ENCODE measurements around the gene TDRD7.
"Not testable (repeated sequence)": the region's sequence is repeated elsewhere in the genome, so short reads cannot be mapped to it uniquely, and the experiment has no call there.

TDRD7 gene

DNA sequence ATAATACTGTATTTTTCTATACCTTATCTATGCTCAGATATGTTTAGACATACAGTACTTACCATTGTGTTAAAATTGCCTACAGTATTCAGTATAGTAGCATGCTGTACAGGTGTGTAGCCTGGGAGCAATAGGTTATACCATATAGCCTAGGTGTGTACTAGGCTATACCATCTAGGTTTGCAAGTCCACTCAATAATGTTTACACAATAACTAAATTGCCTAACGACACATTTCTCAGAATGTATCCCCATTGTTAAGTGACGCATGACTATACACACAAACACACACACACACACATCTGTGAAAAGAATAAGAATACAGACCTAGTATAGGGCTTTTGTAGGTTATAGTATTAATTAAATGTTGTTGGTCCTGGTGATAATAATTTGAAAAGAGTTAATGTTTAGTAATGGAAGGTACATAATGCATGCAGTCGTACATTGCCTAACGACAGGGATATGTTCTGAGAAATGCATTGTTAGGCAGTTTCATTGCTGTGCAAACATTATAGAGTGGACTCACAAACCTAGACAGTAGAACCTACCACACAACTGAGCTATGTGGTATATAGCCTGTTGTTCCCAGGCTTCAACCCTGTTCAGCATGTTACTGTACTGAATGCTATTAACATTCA lies 13.6 kb downstream of the TDRD7 start:
- no peak for DNase-seq (ENCODE audit: low read depth)

DNA sequence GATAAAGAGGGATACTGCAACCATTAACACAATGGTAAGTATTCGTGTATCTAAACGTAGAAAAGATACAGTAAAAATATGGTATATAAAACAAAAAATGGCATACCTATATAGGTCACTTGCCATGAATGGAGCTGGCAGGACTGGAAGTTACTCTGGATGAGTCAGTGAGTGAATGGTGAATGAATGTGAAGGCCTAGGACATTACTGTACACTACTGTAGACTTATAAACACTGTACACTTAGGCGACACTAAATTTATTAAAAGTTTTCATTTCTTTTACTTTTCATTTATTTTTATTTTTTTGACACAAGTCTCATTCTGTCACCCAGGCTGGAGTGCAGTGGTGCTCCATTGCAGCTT lies 14.1 kb downstream of the TDRD7 start:
- no peak for DNase-seq (ENCODE audit: low read depth)

DNA sequence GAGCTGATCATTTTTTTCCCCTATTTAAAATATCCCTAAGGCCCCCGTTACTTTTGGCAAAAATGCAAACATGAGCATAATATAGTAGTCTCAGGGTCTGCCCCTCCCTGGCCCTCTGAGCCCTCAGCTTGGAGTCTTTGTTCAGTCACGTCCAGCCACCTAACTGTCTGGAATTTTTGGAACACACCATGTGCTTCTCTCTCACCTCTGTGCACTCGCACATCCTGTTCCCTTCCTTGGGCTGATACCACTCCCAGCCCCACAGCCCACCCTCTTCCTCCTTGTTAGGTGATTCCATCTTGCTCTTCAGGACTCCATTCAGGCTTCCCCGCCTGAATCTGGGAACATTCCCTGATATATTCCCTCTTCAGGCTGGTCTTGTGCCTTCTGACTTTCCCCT lies 16.0 kb downstream of the TDRD7 start:
- DNase-seq (ENCODE audit: low read depth), result no peak

DNA sequence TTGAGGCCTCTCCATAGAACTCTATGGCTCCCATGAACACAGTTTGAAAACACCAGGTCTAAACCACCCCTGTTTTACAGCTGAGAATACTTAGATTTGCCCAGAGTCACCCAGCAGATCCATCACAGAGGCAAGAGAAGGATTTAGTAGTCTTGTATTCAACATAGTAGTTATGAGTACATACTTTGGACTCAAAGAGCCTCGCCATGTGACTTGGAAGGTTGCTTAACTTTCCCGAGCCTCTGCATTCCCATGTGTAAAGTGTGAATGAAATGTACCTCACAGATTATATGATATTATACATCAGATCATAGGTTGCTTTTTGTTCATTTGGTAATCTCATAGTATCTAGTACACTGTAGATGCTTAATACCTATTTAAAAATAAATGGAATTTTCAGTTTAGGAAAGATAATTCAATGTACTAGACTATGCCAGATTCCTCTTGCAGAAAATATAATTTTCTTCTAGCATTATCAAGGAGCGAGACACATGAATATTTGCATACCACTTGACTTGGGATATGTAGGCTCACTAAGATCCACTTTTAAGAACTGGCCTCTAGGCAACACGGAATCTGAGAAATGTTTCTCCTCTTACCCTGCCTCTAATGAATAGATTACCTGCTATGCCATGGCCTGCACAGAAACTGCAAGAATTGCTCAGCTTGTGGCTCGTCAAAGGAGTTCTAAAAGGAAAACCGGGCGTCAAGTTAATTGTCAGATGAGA lies 18.6 kb downstream of the TDRD7 start:
- DNase-seq (ENCODE audit: low read depth), result no peak

DNA sequence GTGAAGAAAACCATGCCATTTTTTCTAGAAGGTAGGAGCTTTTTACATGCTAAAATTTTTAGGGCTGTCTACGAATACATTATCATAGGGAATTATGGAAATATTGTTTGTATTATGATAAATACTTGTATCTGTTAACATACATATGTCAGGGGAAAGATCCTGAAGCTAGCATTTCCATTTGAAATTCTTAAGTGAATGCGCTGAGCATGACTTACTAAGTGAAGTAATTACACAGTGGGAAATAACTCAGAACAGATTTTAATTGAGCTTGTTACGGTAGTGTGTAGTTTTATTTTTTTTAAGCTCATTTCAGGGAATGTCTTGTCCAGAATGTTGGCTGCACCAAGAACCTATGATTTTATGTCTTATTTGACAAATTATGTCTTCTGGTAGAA lies 19.1 kb downstream of the TDRD7 start:
- DNase-seq (ENCODE audit: low read depth), result no peak

DNA sequence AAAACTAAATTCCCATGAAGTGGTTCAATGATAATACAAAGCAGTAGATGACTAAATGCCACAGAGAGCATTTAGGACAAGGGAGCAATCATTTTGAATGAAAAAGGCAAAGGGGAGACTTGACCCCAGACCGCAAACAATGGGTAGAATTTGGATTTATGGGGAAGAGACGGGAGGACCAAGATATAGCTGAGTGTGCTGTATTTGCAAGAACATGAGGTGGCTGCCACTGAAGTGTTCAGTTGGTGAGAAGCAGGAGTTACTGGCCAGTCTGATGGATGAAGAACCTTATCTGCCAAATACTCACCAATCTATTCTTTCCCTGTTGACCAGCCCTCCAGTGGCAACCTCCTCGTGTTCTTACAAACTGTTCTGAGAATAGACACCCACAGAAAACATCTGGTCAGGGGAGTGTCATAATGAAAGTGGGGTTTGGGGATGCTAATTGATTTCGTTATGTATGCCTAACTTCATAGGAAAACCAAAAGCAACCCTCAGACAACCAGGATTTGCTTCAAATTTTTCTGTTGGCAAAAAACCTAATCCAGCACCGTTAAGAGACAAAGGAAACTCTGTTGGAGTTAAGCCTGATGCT lies 19.8 kb downstream of the TDRD7 start:
- no peak for DNase-seq (ENCODE audit: low read depth)

DNA sequence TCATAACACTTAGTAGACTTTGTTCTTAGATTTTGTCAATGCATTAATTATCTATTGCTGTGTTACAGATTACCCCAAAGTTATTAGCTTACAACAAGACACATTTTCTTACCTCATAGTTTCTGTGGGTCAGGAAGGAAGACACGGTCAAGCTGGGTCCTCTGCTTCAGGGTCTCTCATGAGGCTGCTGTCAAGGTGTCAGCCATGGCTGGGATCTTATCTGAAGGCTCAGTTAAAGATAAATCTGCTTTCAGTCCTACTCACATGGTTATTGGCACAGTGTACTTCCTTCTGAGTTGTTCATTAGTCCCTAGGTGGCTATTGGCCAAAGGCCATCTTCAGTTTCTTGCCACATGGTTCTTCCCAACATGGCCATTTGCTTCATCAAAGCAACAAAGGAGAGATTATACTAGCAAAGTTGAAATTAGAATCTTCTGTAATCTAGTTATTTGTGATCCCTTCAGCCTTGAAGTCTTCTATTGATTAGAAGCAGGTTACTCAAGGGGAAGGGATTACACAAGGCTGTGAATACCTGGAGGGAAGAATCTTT lies 25.2 kb downstream of the TDRD7 start:
- no peak for DNase-seq (ENCODE audit: low read depth)

DNA sequence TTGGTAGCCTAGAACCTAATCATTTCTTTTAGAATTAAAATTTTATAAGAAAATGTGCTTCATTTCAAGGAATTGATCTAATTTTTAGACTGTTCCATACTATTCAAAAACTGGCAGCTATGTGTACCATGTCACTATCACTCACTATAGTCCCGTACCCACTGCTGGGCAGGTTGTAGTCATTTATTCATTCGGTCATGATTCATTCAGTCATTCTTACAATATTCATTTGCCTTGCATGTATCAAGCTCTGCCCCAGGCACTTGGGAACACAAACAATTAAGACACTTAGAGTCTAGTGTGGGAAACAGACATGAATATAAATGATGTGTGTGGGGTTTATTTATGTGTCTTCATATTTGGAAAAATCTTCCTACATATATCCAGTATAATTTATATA lies 26.4 kb downstream of the TDRD7 start:
- no peak for DNase-seq (ENCODE audit: low read depth)

DNA sequence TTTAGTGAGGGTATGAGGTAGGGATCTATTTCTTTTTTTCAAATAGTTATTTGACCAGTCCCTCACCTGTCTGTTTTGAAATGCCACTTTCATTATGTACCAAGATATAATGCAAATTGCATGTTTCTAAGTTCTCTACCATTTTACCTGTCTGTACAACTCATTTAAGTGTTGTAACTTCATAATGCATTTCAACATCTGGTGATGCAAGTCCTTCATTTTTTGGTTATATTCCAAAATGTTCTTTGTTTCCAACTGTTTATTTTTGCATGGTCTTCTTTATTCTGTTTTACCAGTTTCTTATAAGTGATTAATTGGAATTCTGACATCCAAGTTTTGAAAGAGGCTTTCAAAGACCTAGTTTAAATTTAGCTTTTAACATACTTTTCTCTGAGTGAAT lies 26.8 kb downstream of the TDRD7 start:
- DNase-seq (ENCODE audit: low read depth), result no peak

DNA sequence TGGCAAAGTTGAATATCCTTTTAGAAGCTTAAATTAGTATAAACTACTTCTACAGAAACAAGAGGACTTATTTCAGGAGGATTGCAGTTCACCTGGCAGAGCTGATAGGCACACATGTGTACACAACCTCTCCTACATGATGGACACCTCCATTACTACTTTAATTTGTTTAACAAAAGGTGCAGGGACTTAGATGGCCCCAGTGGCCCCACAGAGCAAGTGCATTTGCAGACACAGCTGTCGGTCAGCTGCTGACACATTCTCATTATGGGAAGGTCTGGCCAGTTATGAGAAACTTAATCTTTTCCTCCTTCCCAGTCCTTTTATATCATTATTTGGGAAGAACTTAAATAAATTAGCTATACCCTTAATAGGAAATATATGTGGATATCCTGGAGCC lies 28.3 kb downstream of the TDRD7 start:
- no peak for DNase-seq (ENCODE audit: low read depth)

DNA sequence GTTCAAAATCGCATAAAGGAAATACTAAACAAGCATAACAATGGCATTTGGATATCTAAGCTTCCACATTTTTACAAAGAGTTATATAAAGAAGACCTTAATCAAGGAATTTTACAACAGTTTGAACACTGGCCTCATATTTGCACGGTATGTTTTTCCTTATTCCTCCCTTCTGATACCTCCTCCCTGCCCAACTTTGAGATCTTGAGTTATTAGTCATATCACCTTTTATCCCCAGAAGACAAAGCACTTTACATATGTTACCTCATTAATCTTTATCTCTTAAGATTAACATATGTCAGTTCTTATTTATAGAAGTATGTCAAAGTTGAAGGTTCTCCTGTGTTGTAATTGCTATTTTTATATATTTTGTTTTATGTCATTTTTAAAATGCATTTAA lies 29.8 kb downstream of the TDRD7 start:
- DNase-seq (ENCODE audit: low read depth), result no peak

DNA sequence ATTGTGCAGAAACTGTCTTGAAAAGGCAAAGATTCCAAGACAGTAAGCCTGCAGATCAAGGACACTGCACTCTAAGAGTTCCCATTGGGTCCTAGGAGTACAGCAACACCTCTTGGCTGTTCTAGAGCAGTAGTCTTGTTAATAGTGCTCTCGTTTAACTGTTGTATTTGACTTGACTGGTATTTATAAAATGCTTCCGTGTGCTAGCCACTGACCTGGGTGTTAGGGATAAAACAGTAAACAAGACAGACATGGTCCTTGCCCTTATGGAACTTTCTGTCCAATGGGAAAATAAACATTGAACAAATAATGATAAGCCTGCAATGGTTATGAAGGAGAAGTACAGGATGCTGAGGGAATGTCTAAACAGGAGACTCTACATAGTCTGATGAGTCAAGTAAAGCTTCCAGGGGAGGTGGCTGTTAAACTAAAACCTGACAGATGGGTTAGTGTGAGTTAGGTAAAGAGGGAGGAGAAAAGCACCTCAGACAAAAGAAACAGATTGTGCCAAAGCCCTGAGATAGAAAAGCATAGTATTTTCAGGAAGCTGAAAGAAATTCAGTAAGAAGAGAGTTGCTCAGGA lies 33.3 kb downstream of the TDRD7 start:
- no peak for DNase-seq (ENCODE audit: low read depth)

DNA sequence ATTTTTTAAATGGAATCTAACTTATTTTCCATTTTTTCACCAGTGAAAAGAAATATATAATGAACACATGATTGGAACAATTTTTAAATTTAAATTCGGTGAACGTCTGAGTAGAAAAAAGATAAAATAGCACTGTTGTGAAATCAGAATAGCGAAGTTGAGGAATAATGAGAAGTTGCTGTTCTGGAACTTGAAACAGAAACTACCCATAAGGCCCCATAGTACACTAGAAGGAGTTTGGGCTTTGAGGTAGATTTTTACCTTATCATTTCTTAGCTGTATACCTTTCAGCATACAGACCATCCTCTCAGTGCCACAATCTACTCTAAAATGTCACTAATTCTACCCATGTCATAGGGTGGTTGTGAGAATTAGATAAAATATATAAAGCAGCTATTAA lies 35.1 kb downstream of the TDRD7 start:
- no peak for DNase-seq (ENCODE audit: low read depth)

DNA sequence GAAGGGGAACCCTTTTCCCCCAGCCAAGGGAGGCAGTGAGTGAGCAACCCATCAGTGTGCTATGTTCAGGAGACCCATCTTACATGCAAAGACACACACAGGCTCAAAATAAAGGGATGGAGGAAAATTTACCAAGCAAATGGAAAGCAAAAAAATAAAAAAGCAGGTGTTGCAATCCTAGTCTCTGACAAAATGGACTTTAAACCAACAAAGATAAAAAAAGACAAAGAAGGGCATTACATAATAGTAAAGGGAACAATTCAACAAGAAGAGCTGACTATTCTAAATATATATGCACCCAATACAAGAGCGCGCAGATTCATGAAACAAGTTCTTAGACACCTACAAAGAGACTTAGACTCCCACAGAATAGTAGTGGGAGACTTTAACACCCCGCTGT lies 41.7 kb downstream of the TDRD7 start:
- not testable (repeated sequence) for DNase-seq (ENCODE audit: low read depth)

DNA sequence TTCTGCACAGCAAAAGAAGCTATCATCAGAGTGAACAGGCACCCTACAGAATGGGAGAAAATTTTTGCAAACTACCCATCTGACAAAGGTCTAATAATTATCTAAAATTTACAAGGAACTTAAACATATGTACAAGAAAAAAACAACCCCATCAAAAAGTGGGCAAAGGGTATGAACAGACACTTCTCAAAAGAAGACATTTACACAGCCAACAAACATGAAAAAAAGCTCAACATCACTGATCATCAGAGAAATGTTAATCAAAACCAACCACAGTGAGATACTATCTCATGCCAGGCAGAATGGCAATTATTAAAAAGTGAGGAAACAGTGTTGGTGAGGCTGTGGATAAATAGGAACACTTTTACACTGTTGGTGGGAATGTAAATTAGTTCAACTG lies 44.9 kb downstream of the TDRD7 start:
- DNase-seq (ENCODE audit: low read depth), result not testable (repeated sequence)

DNA sequence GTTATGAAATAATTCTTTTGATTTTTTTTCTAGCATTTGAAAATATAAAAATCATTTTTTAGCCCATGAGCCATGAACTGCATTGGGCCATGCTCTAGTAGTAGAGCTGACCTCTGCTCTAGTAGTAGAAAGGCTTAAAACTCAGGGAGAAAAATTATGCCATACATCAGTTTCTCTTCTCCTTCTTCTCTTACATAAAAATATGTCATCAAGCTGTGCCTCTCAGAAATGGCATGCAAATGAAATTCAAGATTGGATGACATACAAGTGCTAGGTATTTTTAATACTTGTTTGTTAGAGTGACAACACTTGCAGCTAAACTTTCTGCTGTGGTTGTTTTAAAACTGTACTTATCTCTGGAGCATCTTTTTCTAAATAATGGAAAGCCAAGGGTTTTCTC lies 47.4 kb downstream of the TDRD7 start:
- no peak for DNase-seq (ENCODE audit: low read depth)

DNA sequence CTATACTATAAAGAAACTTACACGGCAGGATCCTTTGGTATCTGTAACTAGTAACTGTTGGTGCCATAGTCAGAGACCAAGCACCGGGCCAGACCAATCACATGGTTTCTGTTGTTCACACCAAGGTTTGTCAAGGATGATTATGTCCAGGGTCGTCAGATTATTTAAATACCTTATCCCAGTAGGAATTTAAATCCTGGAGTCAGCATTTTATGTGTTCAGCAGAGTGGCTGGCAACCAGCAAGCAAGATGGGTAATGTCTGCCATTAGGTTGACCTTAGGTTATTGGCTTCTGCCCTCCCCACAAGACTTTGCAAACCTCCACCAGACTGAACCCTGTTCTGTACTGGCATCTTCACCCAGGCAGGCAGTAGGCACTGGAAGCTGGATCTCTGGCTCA lies 50.3 kb downstream of the TDRD7 start:
- DNase-seq (ENCODE audit: low read depth), result no peak

DNA sequence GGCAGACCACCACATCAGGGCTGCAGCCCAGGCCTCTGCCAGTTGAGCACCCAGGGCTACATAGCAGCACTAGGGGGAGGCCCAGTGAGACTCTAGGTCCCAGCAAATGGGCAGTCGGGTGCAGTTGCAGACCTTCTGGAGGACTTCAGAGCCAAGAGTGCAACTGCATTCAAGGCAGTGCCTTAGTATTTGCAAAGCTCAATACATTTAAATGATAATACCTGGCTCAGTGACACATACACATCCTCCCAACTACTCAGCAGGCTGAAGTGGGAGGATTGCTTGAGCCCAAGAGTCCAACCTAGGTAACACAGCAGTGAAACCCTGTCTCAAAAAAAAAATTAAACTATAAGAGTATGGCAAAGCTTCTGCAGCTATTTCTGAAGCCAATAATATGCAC lies 51.0 kb downstream of the TDRD7 start:
- DNase-seq (ENCODE audit: low read depth), result no peak

DNA sequence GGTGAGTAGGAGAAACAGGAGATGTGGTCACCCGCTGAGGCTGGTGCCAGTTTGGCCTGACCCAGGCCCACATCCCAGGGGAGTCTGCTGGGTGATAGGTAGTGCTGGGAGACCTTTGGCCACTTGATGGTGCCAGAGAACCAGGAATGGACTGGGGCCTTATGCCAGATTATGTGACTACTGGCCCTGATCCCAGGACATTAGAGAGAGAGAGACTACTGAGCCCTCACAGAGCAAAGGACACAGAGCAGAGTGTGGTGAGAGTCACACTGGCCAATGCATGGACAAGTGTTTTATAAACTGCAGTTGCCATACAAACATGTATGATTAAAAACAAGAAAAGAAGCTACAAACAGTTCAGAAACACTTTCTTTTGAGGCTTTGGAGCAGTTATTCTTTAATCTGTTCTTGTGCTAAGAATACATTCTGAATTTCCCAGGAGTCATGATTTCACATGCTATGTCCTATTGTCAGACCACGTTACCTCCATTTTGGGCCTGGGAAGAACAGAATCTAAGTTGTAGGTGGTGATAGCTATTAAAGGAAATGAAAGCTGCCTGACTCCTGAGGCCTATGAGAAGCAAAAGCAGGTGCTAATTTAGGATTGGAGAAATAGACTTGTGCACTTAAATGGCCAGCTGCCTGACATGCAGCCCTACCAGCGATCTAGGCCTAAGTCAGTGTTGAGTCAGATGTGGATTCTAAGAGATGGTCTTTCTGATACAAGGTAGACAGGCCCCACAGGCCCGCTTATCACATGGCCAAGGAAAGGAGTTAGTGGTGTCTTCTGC lies 57.0 kb downstream of the TDRD7 start:
- no peak for DNase-seq (ENCODE audit: low read depth)

DNA sequence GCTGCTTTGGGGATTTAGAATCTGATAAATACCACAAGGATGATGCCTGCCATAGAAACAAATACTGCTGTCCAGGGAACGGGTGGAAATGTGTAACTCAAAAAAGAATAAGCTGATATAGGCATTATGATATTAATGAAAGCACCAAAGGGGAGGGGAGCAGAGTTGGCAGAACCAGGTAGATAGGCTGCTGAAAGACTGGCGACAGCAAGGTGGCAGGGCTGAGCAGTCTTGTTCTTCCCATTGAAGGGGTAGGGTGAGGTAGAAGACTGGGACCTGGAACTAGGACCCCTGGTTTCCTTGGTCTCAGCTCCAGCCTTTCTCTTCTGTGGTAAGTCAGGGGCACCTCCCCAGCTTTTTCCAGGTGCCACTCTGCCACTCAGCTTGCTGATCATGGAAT lies 58.2 kb downstream of the TDRD7 start:
- DNase-seq (ENCODE audit: low read depth), result no peak

DNA sequence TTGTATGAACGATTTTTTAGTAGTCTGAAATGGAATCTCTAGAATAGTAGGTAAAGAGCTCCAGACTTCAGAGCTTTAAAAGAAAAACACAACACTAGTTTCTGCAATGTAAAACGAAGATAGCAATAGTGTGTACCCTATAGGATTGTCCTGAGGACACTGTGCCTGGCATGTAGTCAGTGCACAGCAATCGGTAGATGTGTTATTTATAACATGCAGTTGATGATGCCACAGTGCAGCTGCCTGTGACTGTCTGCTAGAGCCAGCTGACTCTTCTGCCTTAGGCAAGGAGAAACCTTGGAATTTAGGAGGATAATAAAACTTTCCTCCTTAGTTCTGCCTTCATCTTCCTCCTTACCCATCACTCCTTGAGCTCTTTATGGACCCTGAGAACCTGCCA lies 61.8 kb downstream of the TDRD7 start:
- DNase-seq (ENCODE audit: low read depth), result no peak

DNA sequence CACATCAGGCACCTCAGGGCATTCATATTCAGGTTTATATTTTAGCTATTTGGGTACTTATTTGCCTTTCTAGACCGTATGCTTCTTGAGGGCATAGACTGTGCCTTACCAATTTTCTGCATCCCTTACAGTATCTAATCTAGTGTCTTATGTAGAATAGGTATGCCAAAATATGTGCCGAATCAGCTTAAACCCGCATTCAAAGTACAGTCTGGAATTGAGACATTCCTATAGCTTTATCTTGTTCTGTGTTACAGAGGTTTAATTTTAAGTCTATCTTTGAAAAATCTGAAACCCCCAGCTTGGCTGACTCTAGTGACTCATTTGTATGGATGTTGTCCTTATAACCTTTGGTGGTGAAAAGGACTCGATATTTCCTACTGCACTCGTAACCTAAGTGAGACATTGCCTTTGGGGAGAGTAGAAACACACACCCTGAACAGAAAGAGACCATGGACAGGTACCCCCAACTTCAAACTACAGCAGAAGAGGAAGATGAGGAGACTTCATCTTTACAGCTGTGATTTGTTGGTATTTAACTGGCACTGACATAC lies 62.6 kb downstream of the TDRD7 start:
- no peak for DNase-seq (ENCODE audit: low read depth)
